Stimulated activated CD4-positive, alpha-beta T cell treated with anti-CD3 and anti-CD28 coated beads, Interleukin-15, amount 100 ng/mL, for 24 hours (primary cell): ENCODE measurements around the gene SIN3A.

Source experiments
- DNase-seq: peaks from one replicate; pipeline ENCODE4 v3.0.0-alpha.2; 2020

SIN3A gene

GRCh38 chr15:75369897-75370581 is 81.5 kb downstream of the SIN3A start:
- no peak for DNase-seq

- peak; percentile 27 for DNase-seq
Observed at GRCh38 chr15:75368689-75369239, 82.7 kb downstream of the SIN3A start.

GRCh38 chr15:75367913-75368688 is 83.4 kb downstream of the SIN3A start, which contains the start of gene MAN2C1:
TSS of gene MAN2C1 (minus strand) at chr15:75368607. CDS start at chr15:75368583, 24 bp downstream.
- DNase-seq = peak; percentile 97

GRCh38 chr15:75367406-75367912 is 84.0 kb downstream of the SIN3A start:
- DNase-seq = no peak

- no peak for DNase-seq
Observed at GRCh38 chr15:75367006-75367405, 84.5 kb downstream of the SIN3A start.

GRCh38 chr15:75366163-75366562 is 85.3 kb downstream of the SIN3A start:
- DNase-seq = no peak

GRCh38 chr15:75364881-75365280 is 86.6 kb downstream of the SIN3A start:
- DNase-seq = no peak

GRCh38 chr15:75363786-75364185 is 87.7 kb downstream of the SIN3A start:
- DNase-seq = no peak

- DNase-seq = no peak
Observed at GRCh38 chr15:75362642-75363249, 88.7 kb downstream of the SIN3A start.

- DNase-seq = no peak
Observed at GRCh38 chr15:75361989-75362641, 89.4 kb downstream of the SIN3A start.

GRCh38 chr15:75361361-75361988 is 90.0 kb downstream of the SIN3A start:
- no peak for DNase-seq

GRCh38 chr15:75360856-75361255 is 90.6 kb downstream of the SIN3A start:
- DNase-seq = no peak

- DNase-seq = no peak
Observed at GRCh38 chr15:75360391-75360790, 91.1 kb downstream of the SIN3A start.

- DNase-seq = no peak
Observed at GRCh38 chr15:75359537-75360250, 91.8 kb downstream of the SIN3A start.

- no peak for DNase-seq
Observed at GRCh38 chr15:75358771-75359536, 92.5 kb downstream of the SIN3A start.

- DNase-seq = no peak
Observed at GRCh38 chr15:75357976-75358673, 93.4 kb downstream of the SIN3A start.

- DNase-seq = no peak
Observed at GRCh38 chr15:75356517-75356916, 95.0 kb downstream of the SIN3A start.

- no peak for DNase-seq
Observed at GRCh38 chr15:75356006-75356405, 95.5 kb downstream of the SIN3A start.

- no peak for DNase-seq
Observed at GRCh38 chr15:75355369-75355768, 96.1 kb downstream of the SIN3A start.

- DNase-seq = no peak
Observed at GRCh38 chr15:75354454-75354853, 97.0 kb downstream of the SIN3A start.
